ENCODE measurements around the gene NIM1K.
"Not testable (repeated sequence)": the region's sequence is repeated elsewhere in the genome, so short reads cannot be mapped to it uniquely, and the experiment has no call there.

NIM1K gene

GRCh38 chr5:43256261-43256966 is 64.4 kb downstream of the NIM1K start:
- H3K9me3 ChIP-seq (ENCODE audit: insufficient read depth, low read length), result no peaks in the 10 kb centered on the region
- H3K79me2 ChIP-seq (ENCODE audit: low read length), result no peaks in the 10 kb centered on the region

GRCh38 chr5:43258116-43258515 is 66.1 kb downstream of the NIM1K start:
- Histone ChIP-seq H3K9me3 (ENCODE audit: insufficient read depth, low read length) (no peaks in the 10 kb centered on the region), H3K27ac (ENCODE audit: low read length) (no peak overlapping the region), H3K36me3 (replicated peaks; ENCODE audit: low read depth, low read length) (no peaks in the 10 kb centered on the region), H3K4me1 (ENCODE audit: low read length) (peaks cover 20% of the 10 kb centered on the region), H3K27me3 (ENCODE audit: low read depth, low read length) (no peaks in the 10 kb centered on the region), H2AFZ (ENCODE audit: low read depth, low read length) (no peak overlapping the region), H3K79me2 (ENCODE audit: low read length) (no peaks in the 10 kb centered on the region), H3K9ac (ENCODE audit: low read length) (no peak overlapping the region), H4K20me1 (ENCODE audit: insufficient read depth, low read length) (no peaks in the 10 kb centered on the region), H3K4me3 (ENCODE audit: low read length) (no peak overlapping the region), H3K4me2 (ENCODE audit: low read length) (no peak overlapping the region)
- no peak for TF ChIP-seq CTCF (IDR thresholded peaks at IDR 0.05; ENCODE audit: low read depth, low read length)
- no peak for TF ChIP-seq EZH2phosphoT487 (IDR thresholded peaks at IDR 0.05; ENCODE audit: low read depth)

More at GRCh38 chr5:43256261-43256966, 64.4 kb downstream of the NIM1K start:
- H3K36me3 ChIP-seq (replicated peaks; ENCODE audit: low read depth, low read length), result no peaks in the 10 kb centered on the region
- H4K20me1 ChIP-seq (ENCODE audit: insufficient read depth, low read length), result no peaks in the 10 kb centered on the region
- H3K4me3 ChIP-seq (ENCODE audit: low read length), result no peak overlapping the region
- no peak overlapping the region for H3K27ac ChIP-seq (ENCODE audit: low read length)
- H3K9ac ChIP-seq (ENCODE audit: low read length), result no peak overlapping the region
- TF ChIP-seq CTCF (IDR thresholded peaks at IDR 0.05; ENCODE audit: low read depth, low read length) (no peak), EZH2phosphoT487 (IDR thresholded peaks at IDR 0.05; ENCODE audit: low read depth) (no peak)
- H3K27me3 ChIP-seq (ENCODE audit: low read depth, low read length), result peaks cover under 1% of the 10 kb centered on the region; the same call in 1 of the 2 replicates
- H2AFZ ChIP-seq (ENCODE audit: low read depth, low read length), result no peak overlapping the region
- H3K4me2 ChIP-seq (ENCODE audit: low read length), result no peak overlapping the region
- peaks cover 27% of the 10 kb centered on the region for H3K4me1 ChIP-seq (ENCODE audit: low read length)

GRCh38 chr5:43262269-43262668 is 70.2 kb downstream of the NIM1K start:
- H4K20me1 ChIP-seq (ENCODE audit: insufficient read depth, low read length); H3K4me2 ChIP-seq (ENCODE audit: low read length); H3K79me2 ChIP-seq (ENCODE audit: low read length); H3K9me3 ChIP-seq (ENCODE audit: insufficient read depth, low read length); H3K4me3 ChIP-seq (ENCODE audit: low read length); H3K27me3 ChIP-seq (ENCODE audit: low read depth, low read length); H3K9ac ChIP-seq (ENCODE audit: low read length); H3K4me1 ChIP-seq (ENCODE audit: low read length); H3K27ac ChIP-seq (ENCODE audit: low read length); H3K36me3 ChIP-seq (replicated peaks; ENCODE audit: low read depth, low read length); H2AFZ ChIP-seq (ENCODE audit: low read depth, low read length): not testable (repeated sequence)

- Histone ChIP-seq H4K20me1 (ENCODE audit: insufficient read depth, low read length) (no peaks in the 10 kb centered on the region), H2AFZ (ENCODE audit: low read depth, low read length) (no peak overlapping the region), H3K4me2 (ENCODE audit: low read length) (peak overlapping the region; percentile 9; the same call in 1 of the 2 replicates), H3K4me3 (ENCODE audit: low read length) (no peak overlapping the region), H3K27me3 (ENCODE audit: low read depth, low read length) (no peaks in the 10 kb centered on the region), H3K79me2 (ENCODE audit: low read length) (no peaks in the 10 kb centered on the region), H3K4me1 (ENCODE audit: low read length) (peaks cover 16% of the 10 kb centered on the region), H3K9me3 (ENCODE audit: insufficient read depth, low read length) (no peaks in the 10 kb centered on the region), H3K36me3 (replicated peaks; ENCODE audit: low read depth, low read length) (no peaks in the 10 kb centered on the region), H3K27ac (ENCODE audit: low read length) (no peak overlapping the region), H3K9ac (ENCODE audit: low read length) (no peak overlapping the region)
- no peak for TF ChIP-seq EZH2phosphoT487 (IDR thresholded peaks at IDR 0.05; ENCODE audit: low read depth)
- no peak for TF ChIP-seq CTCF (IDR thresholded peaks at IDR 0.05; ENCODE audit: low read depth, low read length)
These were observed 76.3 kb downstream of the NIM1K start for GRCh38 chr5:43268188-43268820.

All from OCI-LY3 (cell line).